PC-9 (cell line): Measurements from ENCODE around the gene MFAP3. TPM values are rescaled to one million over a fixed set of nuclear protein-coding genes. Genes with fewer than 3 reads are reported as not detected.

Source experiments
- BruUV-seq: library from RNA; stranded (reverse); fragments of 400-500 nt; replicated peaks from 2 replicates; lab custom pipeline; 2021; lab: Mats Ljungman, UMichigan
- CTCF ChIA-PET: fragments of 300-600 bp; sonication (Branson Sonifier 250); formaldehyde crosslinking; loops from one replicate; lab custom pipeline; 2022; ENCODE audit warnings: antibody characterized with exemption; lab: Charles Lee
- POLR2A ChIA-PET: fragments of 300-600 bp; sonication (Branson Sonifier 250); formaldehyde crosslinking; loops from one replicate; lab custom pipeline; 2022; ENCODE audit warnings: antibody characterized with exemption; ENCODE audit not compliant: unreplicated experiment; lab: Charles Lee
- DNase-seq, 2 experiments: peaks; one replicate each; pipeline versions ENCODE4 v3.0.0 to v3.0.0-alpha.2; 2015 to 2022; ENCODE audit warnings: mixed read lengths in 1 of 2
- H2AFZ ChIP-seq: fragments of 200-600 bp; sonication (generic); 2 replicates; pipeline ENCODE4 v1.8.1; 2017; ENCODE audit warnings: antibody characterized with exemption
- H3F3A ChIP-seq: fragments of 200-600 bp; sonication (generic); 2 replicates; pipeline ENCODE4 v1.8.1; 2017; ENCODE audit warnings: antibody characterized with exemption, mild to moderate bottlenecking, low read depth; ENCODE audit not compliant: insufficient read depth
- H3K27ac ChIP-seq: fragments of 200-600 bp; sonication (generic); 2 replicates; pipeline ENCODE4 v1.6.1; 2016; ENCODE audit warnings: mixed run types
- H3K27me3 ChIP-seq: fragments of 200-600 bp; sonication (generic); 2 replicates; pipeline ENCODE4 v1.6.1; 2016; ENCODE audit warnings: low read depth, mixed run types; ENCODE audit not compliant: insufficient read depth
- H3K36me3 ChIP-seq: fragments of 200-600 bp; sonication (generic); 2 replicates; pipeline ENCODE4 v1.6.1; 2016; ENCODE audit warnings: low read depth, mixed run types
- H3K4me1 ChIP-seq: fragments of 200-600 bp; sonication (generic); replicated peaks from 2 replicates; pipeline ENCODE4 v1.6.1; 2016; ENCODE audit warnings: mixed run types; ENCODE audit not compliant: insufficient read depth
- H3K4me2 ChIP-seq: fragments of 200-600 bp; sonication (generic); 2 replicates; pipeline ENCODE4 v1.6.1; 2017; ENCODE audit warnings: mixed run types
- H3K4me3 ChIP-seq: fragments of 200-600 bp; sonication (generic); 2 replicates; pipeline ENCODE4 v1.6.1; 2016; ENCODE audit warnings: mixed run types
- H3K79me2 ChIP-seq: fragments of 200-600 bp; sonication (generic); 2 replicates; pipeline ENCODE4 v1.6.1; 2017; ENCODE audit warnings: low read depth, mixed run types
- H3K9me2 ChIP-seq: fragments of 200-600 bp; sonication (generic); 2 replicates; pipeline ENCODE4 v1.8.1; 2017; ENCODE audit warnings: mild to moderate bottlenecking; ENCODE audit not compliant: insufficient read depth
- H3K9me3 ChIP-seq: fragments of 200-600 bp; sonication (generic); 2 replicates; pipeline ENCODE4 v1.8.1; 2016; ENCODE audit warnings: low read depth; ENCODE audit not compliant: insufficient read depth
- H4K20me1 ChIP-seq: fragments of 200-600 bp; sonication (generic); 2 replicates; pipeline ENCODE4 v1.8.1; 2017; ENCODE audit not compliant: insufficient read depth
- EZH2 ChIP-seq: fragments of 200-600 bp; sonication (generic); IDR thresholded peaks from 2 replicates; pipeline ENCODE4 v1.8.0; 2017; ENCODE audit warnings: antibody characterized with exemption, low read depth
- intact Hi-C: fragments of 100-400 bp; cut with micrococcal nuclease; formaldehyde crosslinking; loops from one replicate; pipeline ENCODE4 v1.10.0; 2022; ENCODE audit not compliant: unreplicated experiment
- total RNA-seq: library from RNA; stranded (reverse); gene quantifications from 2 replicates; pipeline ENCODE4 v1.2.3, GENCODE V29; 2021
- TF ChIP-seq, protein P1 (sequence below): fragments of 200-600 bp; sonication (generic); conservative IDR thresholded peaks from 2 replicates; pipeline ENCODE4 v1.6.1; 2017; ENCODE audit warnings: mixed run types, antibody characterized with exemption, mild to moderate bottlenecking, moderate library complexity

Gene MFAP3
- total RNA-seq, 1 experiment from 2014 or later, result 29.3 TPM

GRCh38 chr5:154090656-154091055, 51.9 kb downstream of the MFAP3 start:
- ChIA-PET POLR2A (interaction anchor here (0.6 to 0.7 kb wide), 2 partner anchors 277 to 704 kb away, joined by 4 to 5 read pairs; no protein-coding TSS in a partner anchor), CTCF (interaction anchor here (0.6 to 1.7 kb wide), 6 partner anchors 16 to 121 kb away, joined by 3 to 13 read pairs (median 4); no protein-coding TSS in a partner anchor)
- Histone ChIP-seq H3K9me3 (no peaks in the 10 kb centered on the region), H3K27ac (0 out of 2 replicates have a peak overlapping the region, but pooled peaks have one; percentile 14), H3F3A (0 out of 2 replicates have a peak, but pooled peaks cover 15% of the 10 kb centered on the region), H3K79me2 (no peaks in the 10 kb centered on the region), H4K20me1 (no peaks in the 10 kb centered on the region), H3K4me2 (peak overlapping the region; percentile 20), H3K4me1 (peaks cover 45% of the 10 kb centered on the region), H3K9me2 (no peaks in the 10 kb centered on the region), H3K36me3 (no peaks in the 10 kb centered on the region), H3K27me3 (no peaks in the 10 kb centered on the region), H3K4me3 (no peak overlapping the region), H2AFZ (no peak overlapping the region)
- no TSS peak for BruUV-seq
- DNase-seq, result peak; percentile 71 to 91
- intact Hi-C loops, result loop anchor here (1.0 to 5.0 kb wide), 2 partner anchors 18 to 87 kb away; no protein-coding TSS in a partner anchor
- TF ChIP-seq EZH2, result no peak
- TF ChIP-seq, protein P1, sequence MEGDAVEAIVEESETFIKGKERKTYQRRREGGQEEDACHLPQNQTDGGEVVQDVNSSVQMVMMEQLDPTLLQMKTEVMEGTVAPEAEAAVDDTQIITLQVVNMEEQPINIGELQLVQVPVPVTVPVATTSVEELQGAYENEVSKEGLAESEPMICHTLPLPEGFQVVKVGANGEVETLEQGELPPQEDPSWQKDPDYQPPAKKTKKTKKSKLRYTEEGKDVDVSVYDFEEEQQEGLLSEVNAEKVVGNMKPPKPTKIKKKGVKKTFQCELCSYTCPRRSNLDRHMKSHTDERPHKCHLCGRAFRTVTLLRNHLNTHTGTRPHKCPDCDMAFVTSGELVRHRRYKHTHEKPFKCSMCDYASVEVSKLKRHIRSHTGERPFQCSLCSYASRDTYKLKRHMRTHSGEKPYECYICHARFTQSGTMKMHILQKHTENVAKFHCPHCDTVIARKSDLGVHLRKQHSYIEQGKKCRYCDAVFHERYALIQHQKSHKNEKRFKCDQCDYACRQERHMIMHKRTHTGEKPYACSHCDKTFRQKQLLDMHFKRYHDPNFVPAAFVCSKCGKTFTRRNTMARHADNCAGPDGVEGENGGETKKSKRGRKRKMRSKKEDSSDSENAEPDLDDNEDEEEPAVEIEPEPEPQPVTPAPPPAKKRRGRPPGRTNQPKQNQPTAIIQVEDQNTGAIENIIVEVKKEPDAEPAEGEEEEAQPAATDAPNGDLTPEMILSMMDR, result no peak

DNA sequence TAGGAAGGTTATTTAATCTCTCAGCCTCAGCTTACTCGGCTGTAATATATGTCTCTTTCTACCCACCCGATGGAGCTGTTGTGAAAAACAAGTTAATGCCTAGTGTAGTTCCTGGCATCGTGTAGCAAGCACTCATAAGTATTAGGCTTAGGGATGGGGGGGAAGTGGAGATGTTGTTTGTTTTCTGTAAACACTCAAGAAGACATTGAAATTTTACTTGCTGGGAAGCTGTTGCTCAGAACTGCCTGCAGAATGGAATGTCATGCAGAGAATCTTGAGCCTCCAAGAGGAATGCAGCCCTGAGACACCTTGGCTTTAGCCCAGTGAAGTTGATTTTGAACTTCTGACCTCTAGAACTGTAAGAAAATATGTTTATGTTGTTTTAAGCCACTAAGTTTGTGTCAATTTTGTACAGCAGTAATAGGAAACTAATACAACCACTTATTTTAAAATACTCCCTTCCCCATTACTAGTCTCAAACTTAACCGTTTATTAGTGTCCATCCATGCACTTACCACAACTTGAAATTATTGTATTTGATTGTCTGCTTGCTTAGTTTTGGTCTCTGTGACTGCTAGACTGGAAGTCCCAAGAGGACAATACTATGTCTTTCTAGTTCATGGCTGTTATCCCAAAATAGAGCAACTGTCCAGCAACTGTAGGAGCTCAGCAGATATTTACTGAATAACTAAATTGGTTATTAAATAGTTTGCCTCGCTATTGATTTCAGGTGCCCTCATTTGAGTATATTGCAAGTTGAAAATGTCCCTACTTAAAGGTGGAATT, 53.8 kb downstream of the MFAP3 start:
- peak overlapping the region; percentile 29 for H3K4me2 ChIP-seq
- BruUV-seq, result no TSS peak

GRCh38 chr5:154093142-154093532, 54.4 kb downstream of the MFAP3 start:
- H3K9me3 ChIP-seq, result no peaks in the 10 kb centered on the region
- TF ChIP-seq, protein P1, result no peak
- TF ChIP-seq EZH2, result no peak
- ChIA-PET CTCF (no interaction called here), POLR2A (no interaction called here)
- H2AFZ ChIP-seq, result no peak overlapping the region
- no peaks in the 10 kb centered on the region for H4K20me1 ChIP-seq
- H3K9me2 ChIP-seq, result no peaks in the 10 kb centered on the region
- H3K27me3 ChIP-seq, result no peaks in the 10 kb centered on the region
- H3K27ac ChIP-seq, result no peak overlapping the region
- intact Hi-C loops, result loop anchor here (5.0 kb wide), 1 partner anchor 84 kb away; no protein-coding TSS in a partner anchor
- H3K4me1 ChIP-seq, result peaks cover 36% of the 10 kb centered on the region
- no peak for DNase-seq
- H3K36me3 ChIP-seq, result no peaks in the 10 kb centered on the region
- H3K4me3 ChIP-seq, result no peak overlapping the region
- H3K79me2 ChIP-seq, result no peaks in the 10 kb centered on the region
- 0 out of 2 replicates have a peak, but pooled peaks cover 15% of the 10 kb centered on the region for H3F3A ChIP-seq
- H3K4me2 ChIP-seq, result peak overlapping the region; percentile 29; the same call in 1 of the 2 replicates
- BruUV-seq, result no TSS peak

More for the DNA sequence above, 53.8 kb downstream of the MFAP3 start:
- ChIA-PET CTCF (no interaction called here), POLR2A (interaction anchor here (0.6 kb wide), 2 partner anchors 38 to 194 kb away, joined by 3 to 5 read pairs; no protein-coding TSS in a partner anchor)
- H4K20me1 ChIP-seq, result no peaks in the 10 kb centered on the region
- H3K9me3 ChIP-seq, result no peaks in the 10 kb centered on the region
- no peak overlapping the region for H3K4me3 ChIP-seq
- peak overlapping the region; percentile 33; the same call in 1 of the 2 replicates for H3K27ac ChIP-seq
- H3K36me3 ChIP-seq, result no peaks in the 10 kb centered on the region
- peaks cover 37% of the 10 kb centered on the region for H3K4me1 ChIP-seq
- H3K79me2 ChIP-seq, result no peaks in the 10 kb centered on the region
- 0 out of 2 replicates have a peak, but pooled peaks cover 15% of the 10 kb centered on the region for H3F3A ChIP-seq
- H3K9me2 ChIP-seq, result no peaks in the 10 kb centered on the region
- H3K27me3 ChIP-seq, result no peaks in the 10 kb centered on the region
- TF ChIP-seq, protein P1, result no peak
- TF ChIP-seq EZH2, result no peak
- H2AFZ ChIP-seq, result no peak overlapping the region
- DNase-seq, result peak; percentile 56 to 83
- intact Hi-C loops, result loop anchor here (5.0 kb wide), 1 partner anchor 85 kb away; no protein-coding TSS in a partner anchor
